GM18861 (cell line): ENCODE measurements around the gene TIPARP.
"Not testable (repeated sequence)": the region's sequence is repeated elsewhere in the genome, so short reads cannot be mapped to it uniquely, and the experiment has no call there.

ENCODE experiments used
- ATAC-seq: cut with Tn5 transposase; IDR thresholded peaks from one replicate; pipeline ENCODE4 v1.9.1; 2021; ENCODE audit not compliant: unreplicated experiment

Gene TIPARP

DNA sequence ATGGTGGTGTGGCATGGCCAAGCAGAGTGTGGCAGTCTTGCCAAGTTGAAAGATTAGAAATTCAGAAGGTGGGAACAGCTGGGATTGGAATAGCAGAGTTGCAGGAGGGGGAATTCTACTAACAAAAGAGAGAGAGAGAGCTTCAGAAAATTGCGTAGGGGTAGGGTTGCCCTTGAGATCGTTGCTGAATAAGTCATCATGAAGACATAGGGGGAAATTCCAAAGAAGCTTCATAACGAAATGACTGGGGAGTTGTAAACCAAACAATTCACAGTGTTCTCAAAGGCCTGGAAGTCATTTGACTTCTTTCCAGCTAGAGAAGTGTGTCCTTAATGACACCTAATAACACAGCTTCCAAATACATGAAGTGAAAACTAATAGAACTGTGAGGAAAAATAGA, 26.3 kb upstream of the TIPARP start:
- ATAC-seq: no peak

DNA sequence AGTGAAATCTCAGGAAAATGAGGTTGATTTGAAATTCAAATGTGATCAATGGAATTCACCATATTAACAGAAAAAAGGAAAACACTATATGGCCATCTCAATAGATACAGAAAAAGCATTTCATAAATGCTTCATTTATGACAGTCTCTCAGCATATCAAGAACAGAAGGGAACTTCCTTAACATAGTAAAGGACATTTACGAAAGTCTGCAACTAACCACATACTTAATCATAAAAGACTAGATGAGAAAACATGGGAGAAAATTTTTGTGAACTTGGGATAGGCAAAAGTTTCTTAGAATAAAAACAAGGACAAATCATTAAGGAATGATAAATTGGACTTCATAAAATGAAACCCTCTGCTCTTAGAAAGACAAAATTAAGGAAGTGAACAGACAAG, 24.7 kb upstream of the TIPARP start:
- ATAC-seq: no peak

DNA sequence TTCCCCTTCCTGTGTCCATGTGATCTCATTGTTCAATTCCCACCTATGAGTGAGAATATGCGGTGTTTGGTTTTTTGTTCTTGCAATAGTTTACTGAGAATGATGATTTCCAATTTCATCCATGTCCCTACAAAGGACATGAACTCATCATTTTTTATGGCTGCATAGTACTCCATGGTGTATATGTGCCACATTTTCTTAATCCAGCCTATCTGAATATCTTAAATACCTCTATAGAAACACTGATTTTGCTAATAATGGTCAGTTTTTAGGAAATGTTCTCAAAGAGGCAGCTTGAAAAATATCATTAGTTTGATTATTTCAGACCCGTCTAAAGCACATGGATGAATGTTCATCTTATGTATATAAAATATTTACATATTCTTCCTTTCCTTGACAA, 21.7 kb upstream of the TIPARP start:
- ATAC-seq: not testable (repeated sequence)

DNA sequence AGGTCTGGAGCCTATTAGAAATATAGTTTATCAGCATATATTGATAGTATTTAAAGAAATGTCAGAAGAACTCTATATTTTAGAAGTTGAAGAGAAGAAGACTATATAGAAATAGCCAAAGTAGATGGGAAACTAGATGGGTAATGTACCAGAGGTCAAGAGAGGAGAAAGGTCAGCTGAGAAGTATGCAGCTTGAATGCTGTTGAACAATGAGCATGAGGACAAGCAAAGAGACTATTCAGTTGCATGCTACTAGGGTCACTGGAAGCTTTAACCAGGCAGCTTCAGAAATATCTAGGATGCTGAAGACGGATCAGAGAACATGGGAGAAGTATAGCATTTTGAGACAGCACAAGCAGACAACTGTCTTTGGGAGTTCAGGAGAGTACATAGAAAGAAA, 19.6 kb upstream of the TIPARP start:
- ATAC-seq: no peak

DNA sequence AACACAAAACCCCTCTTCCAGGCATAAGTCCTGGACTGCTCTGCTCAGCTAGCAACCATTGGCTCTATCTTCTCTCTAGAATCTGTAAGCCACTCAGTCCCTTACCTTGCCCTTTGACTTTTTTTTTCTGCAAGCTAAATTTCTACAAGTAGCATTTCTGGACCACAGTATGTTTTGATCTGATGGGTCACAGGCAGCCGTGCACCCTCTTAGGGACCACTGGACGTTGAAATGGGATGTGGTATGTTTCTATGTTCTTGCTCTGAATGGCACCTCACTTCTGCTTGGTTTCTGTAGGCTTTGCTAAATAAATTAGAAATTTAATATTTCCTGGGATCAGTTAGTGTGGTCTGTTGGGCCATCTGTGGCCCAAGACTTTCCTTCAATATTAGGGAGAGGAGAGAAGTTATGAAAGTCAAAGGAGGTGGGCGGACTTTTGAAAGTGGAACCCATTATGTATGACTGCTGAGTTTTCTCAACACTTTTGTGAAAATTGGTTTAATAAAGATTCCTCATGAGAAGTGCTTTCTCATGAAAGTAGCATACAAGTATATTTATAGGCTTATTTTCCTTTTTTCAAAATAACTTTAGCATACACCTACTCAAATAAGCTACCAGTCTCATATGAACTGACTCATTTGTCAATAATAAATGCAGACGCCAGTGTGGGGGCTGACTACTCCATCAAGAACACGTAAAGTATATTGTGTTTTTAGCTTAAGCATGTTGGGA, 18.4 kb upstream of the TIPARP start:
- no peak for ATAC-seq

DNA sequence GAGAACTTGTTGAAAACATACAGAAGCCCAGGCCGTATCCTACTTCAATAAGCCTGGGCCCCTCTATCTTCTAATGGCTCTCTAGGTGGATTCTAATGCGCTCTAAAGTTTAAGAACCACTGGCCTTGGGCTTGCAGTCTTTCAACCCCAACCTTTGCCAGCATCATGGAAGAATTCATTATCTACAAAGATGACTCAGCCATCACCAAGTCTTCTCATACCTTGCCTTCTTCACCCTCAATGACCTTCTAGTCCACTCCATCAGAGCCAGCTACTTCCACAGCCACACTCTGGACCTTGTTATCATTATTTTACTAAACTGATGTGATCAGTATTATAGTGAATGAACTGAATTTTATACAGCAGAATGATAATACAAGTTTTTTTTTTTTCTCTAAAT, 16.9 kb upstream of the TIPARP start:
- ATAC-seq: no peak

DNA sequence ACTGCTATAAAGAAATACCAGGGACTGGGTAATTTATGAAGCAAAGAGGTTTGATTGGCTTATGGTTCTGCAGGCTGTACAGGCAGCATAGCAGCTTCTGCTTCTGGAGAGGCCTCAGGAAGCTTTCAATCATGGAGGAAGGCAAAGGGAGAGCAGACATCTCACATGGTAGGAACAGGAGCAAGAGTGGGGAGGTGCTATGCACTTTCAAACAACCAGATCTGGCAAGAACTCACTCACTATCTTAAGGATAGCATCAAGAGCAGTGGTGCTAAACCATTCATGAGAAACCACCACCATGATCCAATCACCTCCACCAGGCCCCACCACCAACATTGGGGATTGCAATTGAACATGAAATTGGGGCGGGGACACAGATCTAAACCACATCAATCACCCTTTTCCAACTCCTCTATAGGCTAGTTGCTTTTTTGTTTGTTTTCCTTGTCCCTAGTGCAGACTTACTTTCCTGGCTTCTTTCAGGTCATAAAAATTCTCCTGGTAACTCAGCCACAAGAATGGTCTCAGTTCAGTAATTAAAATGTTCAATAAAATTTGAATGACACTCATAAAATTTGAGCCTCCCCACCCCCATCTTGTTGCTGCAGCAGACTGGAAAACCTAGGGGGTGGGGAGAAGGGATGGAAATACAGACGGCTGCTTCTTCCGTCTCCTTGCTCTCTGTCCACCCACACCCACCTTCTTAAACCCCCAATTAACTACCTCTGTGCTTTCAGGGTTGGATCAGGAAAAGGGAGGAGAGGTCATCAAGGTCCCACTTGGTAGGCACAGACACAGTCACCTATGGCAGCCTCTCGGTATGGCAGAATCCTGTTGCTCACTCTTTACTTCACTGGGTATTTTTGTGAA, 16.3 kb upstream of the TIPARP start:
- no peak for ATAC-seq

DNA sequence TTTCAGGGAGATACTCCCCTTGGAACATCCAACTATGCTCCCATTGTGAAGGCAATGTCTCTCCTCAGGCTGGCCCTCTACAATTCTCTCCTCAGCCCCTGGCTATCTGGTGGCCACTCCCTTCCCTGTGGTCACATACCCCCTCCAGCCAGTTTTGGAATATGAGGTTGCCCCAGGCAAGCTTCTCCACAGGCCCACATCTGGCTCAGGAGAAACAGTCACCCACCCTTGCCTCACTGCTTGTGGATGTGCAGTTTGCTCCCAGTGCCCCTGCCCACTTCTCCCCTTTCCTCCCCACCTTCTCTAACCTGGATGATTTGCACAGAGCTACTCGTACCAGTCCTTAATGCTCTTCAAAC, 15.7 kb upstream of the TIPARP start:
- no peak for ATAC-seq

DNA sequence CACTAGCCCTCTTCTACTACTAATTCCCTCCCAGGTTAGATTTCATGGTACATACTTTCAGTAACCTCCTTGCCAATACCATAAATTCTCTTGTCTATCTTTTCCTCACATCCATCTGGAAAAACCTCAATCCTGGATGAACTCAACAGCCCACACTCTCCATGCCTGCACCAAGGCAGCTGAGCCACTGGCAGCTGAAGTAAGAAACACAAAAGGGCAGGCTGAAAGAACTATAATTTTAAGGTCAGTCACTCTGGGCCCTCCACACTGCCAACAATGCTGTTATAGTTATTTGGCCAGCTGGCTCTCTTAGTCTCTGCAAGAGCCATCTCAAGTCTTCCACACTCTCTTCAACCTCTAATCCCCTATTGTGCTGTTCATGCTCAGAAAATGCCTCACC, 15.1 kb upstream of the TIPARP start:
- ATAC-seq: no peak

DNA sequence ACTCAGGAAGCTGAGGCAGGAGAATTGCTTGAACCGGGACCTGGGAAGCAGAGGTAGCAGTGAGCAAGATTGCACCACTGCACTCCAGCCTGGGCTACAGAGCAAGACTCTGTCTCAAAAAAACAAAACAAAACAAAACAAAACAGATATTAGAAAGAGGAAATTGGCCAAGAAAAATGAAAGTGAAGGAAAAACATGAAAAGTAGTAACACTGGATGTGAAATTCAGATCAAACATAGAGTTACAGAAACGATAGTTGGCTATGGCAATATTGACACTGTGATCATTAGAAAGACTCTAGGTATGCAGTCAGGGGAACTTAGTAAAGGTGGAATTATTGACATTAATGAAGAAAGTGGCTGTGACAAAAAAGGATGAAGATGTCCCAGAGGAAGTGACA, 13.2 kb upstream of the TIPARP start:
- no peak for ATAC-seq

DNA sequence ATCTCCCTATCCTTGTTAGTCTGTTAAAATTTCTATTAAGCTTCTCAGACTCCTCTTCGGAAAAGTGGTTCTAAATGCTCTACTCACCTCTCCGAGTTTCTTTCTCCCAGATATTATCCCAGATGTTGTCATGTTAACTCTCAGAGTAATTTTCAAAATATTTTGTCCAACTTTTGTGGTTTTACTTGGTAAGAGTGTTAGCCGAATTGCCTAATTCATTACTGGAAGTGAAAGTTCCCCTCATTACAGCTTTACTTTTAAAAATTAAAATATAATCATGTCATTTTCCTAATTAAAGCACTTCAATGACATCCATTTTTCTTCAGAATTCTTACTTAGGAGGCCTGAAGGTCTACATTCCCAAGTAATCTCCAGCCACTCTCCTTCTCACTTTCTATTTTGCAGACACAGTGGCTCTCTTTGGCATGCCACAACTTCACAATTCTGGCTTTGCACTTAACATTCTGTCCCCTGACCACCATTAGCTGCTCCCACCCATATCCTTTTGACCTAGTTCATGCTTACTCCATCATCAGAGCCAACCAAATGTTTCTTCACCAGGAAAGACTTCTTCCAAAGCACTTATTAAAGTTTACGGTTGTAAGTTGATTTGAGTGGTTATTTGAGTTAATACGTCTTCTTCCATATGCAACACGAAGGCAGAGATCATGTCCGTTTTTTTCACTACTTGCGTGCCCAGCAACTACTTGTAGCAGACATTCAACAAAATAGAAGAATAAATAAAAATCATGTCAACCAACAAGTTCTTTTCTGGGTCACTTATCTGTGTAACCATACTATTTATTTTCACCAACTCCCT, 10.2 kb upstream of the TIPARP start:
- ATAC-seq: peak; percentile 6

DNA sequence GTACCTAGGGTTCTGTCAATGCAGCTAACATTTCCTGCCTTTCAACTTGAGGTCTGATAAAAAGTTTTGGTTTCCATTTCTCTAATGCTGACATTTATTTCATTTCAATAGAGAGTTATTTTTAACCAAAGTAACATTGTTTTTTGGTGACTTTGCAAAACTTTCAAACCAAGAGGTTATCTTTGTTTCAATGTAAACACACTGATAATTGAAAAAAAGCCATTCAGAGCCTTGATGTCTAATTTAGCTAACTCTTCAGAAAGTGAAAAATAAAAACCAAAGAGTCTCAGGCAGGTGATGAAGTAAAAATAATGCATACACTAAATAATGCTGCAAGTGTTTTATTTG, 9.6 kb upstream of the TIPARP start:
- peak; percentile 81 for ATAC-seq

DNA sequence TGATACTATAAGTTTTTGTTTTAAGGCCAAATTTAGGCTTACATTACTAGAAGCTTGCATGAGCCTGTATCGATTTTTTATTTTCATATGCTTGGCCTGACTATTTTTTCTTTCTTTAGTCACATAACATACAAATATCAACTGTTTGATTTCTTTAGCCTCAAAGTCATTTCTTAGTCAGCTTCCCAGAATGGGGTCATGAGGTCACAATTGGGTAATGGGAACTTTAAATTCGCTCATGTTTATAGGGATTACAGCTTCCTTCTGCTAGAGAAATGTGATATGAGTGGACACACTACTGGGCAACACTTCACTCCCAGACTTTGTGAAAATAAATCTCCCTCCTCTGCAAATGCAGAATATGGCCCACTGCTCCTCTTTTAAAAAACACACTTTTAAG, 9.1 kb upstream of the TIPARP start:
- ATAC-seq: no peak

DNA sequence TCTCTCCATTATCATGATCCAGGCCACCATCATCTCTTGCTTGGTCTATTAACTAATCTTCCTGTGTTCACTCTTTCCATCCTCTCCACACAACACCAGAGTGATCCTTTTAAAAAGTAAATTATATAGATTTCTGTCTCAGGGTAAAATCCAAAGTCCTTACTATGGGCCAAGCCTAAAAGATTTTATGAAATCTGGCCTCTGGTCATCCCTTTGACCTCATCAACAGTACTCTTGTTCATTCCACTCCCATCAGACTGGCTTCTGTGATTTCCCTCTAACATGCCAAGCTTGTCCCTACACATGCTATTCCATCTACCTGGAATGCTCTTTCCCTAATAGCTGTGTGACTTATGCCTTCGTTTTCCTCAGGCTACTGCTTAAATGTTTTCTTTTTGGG, 8.3 kb upstream of the TIPARP start:
- ATAC-seq: no peak

DNA sequence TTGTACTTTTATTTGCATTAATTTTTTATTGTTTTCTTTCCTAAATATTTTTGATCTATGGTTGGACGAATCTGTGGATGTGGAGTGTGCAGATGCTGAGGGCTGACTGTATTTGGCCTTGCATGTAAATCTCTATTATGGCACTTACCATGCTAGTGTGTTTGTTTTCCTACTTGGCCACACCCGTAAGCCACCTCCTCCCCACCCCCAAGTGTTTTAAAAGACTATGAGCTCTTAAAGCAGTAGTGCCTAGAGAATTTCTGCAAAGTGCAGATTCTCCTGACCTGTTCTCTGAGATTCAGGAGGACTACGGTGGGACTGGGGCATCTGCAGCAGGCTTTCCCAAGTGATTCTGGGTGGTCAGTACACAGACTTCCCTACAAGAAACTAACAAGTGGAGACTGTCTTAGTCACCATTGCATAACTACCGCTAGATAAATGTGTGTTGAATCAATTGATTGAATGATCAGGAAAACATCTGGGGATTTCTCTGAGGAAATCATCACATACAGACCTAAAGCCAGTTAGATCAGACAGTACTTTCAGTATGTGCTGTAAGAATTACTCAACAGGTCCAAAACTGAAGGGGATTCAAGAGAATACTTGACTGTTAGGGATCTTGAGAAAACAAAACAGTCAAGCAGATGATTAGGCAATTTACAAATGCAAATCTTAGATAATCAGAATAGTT, 6.2 kb upstream of the TIPARP start:
- ATAC-seq: no peak

DNA sequence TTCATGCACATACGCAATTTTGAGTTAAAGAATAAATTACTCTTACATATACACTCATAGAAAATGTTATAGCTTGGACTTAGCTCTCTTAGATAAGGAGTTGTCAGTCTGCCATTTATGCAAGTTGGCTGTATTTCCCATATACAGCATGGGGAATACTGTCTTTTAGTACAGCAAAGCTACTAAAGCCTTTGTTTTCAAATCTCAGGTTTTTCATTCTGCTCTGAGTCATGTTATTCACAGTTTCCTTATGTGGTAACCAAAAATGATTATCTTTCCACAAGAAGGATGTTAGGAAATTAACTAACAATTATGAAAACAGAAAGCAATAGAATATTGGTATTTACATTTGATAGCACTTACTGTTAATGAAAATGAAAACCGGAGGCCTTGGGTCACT, 4.3 kb upstream of the TIPARP start:
- ATAC-seq: no peak

DNA sequence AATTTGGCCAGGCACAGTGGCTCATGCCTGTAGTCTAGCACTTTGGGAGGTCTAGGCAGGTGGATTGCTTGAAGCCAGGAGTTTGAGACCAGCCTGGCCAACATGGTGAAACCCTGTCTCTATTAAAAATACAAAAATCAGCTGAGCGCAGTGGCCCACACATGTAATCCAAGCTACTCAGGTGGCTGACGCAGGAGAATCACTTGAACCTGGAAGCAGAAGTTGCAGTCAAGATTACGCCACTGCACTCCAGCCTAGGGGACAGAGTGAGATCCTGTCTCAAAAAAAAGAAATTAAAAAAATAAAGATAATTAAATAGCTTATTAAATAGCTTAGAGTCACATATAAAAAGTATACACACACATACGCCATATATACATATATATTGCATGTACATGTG, 3.7 kb upstream of the TIPARP start:
- ATAC-seq: no peak

DNA sequence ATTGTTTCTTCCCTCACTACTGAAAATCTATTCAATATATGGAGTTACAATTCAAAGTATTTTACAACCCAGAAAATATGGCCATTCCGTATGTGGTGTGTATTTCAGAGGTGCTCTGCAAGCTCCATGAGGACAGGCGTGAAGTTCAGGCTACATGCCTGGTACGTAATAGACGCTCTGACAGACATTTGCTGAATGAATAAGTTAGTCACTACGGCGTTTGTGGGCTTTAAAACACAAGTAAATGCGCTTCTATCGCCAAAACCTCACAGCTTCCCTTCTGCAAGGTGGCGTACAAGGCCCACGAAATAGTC, 701 bp upstream of the TIPARP start:
- ATAC-seq: no peak

DNA sequence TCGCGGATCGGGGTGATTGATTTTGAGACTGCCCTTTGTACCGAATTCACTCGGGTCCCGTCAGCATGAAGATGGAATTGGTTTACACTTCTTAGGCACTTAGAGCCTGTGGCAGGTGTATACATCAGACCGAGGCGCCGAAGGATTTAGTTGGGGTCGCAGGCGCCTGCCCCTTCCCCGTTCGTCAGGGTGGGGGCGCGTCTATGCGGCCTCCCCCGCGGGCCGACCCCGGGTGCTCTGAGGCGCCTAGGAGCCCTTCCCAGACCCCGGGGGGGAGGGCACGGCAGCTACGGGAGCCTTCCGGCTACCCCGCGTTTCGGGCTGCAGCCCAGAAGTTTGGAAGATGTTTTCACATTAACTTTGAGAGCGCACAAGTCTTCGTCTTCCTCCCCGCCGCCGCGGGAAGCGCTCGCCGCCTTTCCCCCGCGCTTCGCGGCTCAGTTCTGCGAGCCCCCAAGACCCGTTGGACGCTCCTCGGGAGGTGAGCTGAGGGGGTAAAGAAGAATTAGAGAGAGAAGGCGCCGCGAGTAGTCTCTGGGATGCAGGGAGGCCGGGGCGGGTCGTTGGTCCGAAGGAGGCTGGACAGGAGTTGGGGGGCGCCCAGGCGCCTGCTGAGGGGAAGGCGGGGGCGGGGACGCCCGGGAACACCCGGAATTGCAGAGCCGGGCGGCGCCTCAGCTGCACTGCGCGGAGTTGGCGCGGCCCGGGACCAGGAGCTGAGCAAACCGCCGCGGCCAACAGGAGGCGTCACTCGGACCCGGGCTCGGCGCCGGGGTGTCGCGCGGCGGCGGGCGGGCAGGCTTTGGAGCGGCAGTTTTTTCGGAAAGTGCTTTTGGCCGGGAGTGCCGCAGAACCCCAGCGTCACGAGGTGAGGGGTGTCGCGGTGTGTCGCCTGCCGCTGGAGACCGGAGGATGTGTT, 780 bp downstream of the TIPARP start:
- ATAC-seq: no peak
